ENCODE results near the gene CLDN12.

CLDN12 gene

GRCh38 chr7:90401989-90402388 is 1.3 kb upstream of the CLDN12 start:
- Histone ChIP-seq H3K27ac (peak overlapping the region; percentile 67), H3K9me3 (ENCODE audit: low read depth, low read length) (no peaks in the 10 kb centered on the region), H3K9ac (ENCODE audit: insufficient read length) (no peak overlapping the region), H3K36me3 (ENCODE audit: insufficient read depth, low read length) (peaks cover 18% of the 10 kb centered on the region), H3K4me3 (peak overlapping the region; percentile 100)
- DNase-seq (ENCODE audit: low read depth, low spot score) = peak; percentile 51
- TF ChIP-seq EZH2 (IDR thresholded peaks at IDR 0.05) (no peak), POLR2AphosphoS5 (IDR thresholded peaks at IDR 0.05; ENCODE audit: borderline replicate concordance, low read depth, low read length) (no peak), FOXP2 (optimal IDR thresholded peaks at IDR 0.05; ENCODE audit: control extremely low read depth, extremely low read length, insufficient read depth) (no peak)

- Histone ChIP-seq H3K4me3 (peak overlapping the region; percentile 100), H3K9ac (ENCODE audit: insufficient read length) (peak overlapping the region; percentile 63), H3K36me3 (ENCODE audit: insufficient read depth, low read length) (peaks cover 26% of the 10 kb centered on the region), H3K9me3 (ENCODE audit: low read depth, low read length) (no peaks in the 10 kb centered on the region), H3K27ac (peak overlapping the region; percentile 67)
- TF ChIP-seq FOXP2 (optimal IDR thresholded peaks at IDR 0.05; ENCODE audit: control extremely low read depth, extremely low read length, insufficient read depth) = no peak
- no peak for TF ChIP-seq EZH2 (IDR thresholded peaks at IDR 0.05)
- DNase-seq (ENCODE audit: low read depth, low spot score) = no peak
Measured at GRCh38 chr7:90402785-90403173, 482 bp upstream of the CLDN12 start.

DNA sequence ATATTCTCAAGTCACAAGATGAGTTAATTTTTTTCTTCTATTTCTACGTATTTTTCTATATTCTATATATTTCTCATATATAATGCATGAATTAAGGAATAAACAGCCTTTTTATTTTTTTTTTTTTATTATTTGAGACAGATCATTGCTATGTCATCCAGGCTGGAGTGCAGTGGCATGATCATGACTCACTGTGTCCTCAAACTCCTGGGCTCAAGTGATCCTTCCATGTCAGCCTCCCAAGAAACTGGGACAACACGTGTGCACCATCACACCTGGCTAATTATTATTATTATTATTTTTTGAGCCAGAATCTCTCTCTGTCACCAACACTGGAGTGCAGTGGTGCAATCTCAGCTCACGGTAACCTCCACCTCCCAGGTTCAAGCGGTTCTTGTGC is 1.5 kb downstream of the CLDN12 start:
- H3K27ac ChIP-seq = no peak overlapping the region
- DNase-seq (ENCODE audit: low read depth, low spot score) = no peak
- no peaks in the 10 kb centered on the region for H3K9me3 ChIP-seq (ENCODE audit: low read depth, low read length)
- TF ChIP-seq FOXP2 (optimal IDR thresholded peaks at IDR 0.05; ENCODE audit: control extremely low read depth, extremely low read length, insufficient read depth) (no peak), EZH2 (IDR thresholded peaks at IDR 0.05) (no peak), POLR2AphosphoS5 (IDR thresholded peaks at IDR 0.05; ENCODE audit: borderline replicate concordance, low read depth, low read length) (no peak)
- peak overlapping the region; percentile 100; the same call in 1 of the 2 replicates for H3K4me3 ChIP-seq
- H3K9ac ChIP-seq (ENCODE audit: insufficient read length) = no peak overlapping the region
- peaks cover 44% of the 10 kb centered on the region for H3K36me3 ChIP-seq (ENCODE audit: insufficient read depth, low read length)

DNA sequence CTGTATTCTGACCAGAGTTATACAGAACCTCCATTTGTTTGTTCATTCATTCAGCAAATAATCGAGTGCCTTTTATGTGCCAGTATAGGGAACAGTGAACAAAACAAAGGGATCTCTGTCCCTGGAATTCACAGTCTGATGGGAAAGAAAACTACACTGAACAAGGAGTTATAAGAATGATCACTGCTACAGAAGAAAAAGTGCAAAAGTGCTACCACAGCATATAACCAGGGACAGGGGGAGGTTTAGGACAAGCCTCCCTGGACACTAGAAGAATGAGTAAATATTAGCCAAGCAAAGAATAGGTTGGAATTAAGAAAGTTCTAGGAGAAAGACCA is 4.2 kb downstream of the CLDN12 start:
- DNase-seq (ENCODE audit: low read depth, low spot score) = no peak
- TF ChIP-seq FOXP2 (optimal IDR thresholded peaks at IDR 0.05; ENCODE audit: control extremely low read depth, extremely low read length, insufficient read depth) = no peak
- TF ChIP-seq EZH2 (IDR thresholded peaks at IDR 0.05) = no peak
- TF ChIP-seq POLR2AphosphoS5 (IDR thresholded peaks at IDR 0.05; ENCODE audit: borderline replicate concordance, low read depth, low read length) = no peak

DNA sequence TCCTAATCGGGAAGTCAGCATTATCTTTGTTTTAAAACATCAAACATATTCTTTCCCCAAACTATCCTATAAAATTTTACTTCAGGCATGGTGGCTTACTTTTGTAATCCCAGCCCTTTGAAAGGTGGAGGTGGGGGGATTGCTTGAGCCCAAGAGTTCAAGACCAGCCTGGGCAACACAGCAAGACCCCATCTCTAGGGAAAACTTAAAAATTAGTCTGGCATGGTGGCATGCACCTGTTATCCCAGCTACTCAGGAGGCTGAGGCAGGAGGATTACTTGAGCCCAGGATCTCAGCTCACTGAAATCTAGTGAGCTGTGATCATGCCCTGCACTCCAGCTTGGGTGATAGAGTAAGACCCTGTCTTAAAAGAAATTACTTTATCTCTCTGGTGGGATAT is 4.9 kb downstream of the CLDN12 start:
- H3K27ac ChIP-seq = no peak overlapping the region
- H3K4me3 ChIP-seq = no peak overlapping the region
- no peak overlapping the region for H3K9ac ChIP-seq (ENCODE audit: insufficient read length)
- DNase-seq (ENCODE audit: low read depth, low spot score) = no peak
- no peak for TF ChIP-seq POLR2AphosphoS5 (IDR thresholded peaks at IDR 0.05; ENCODE audit: borderline replicate concordance, low read depth, low read length)
- TF ChIP-seq FOXP2 (optimal IDR thresholded peaks at IDR 0.05; ENCODE audit: control extremely low read depth, extremely low read length, insufficient read depth) = no peak
- no peak for TF ChIP-seq EZH2 (IDR thresholded peaks at IDR 0.05)
- peaks cover 67% of the 10 kb centered on the region for H3K36me3 ChIP-seq (ENCODE audit: insufficient read depth, low read length)
- H3K9me3 ChIP-seq (ENCODE audit: low read depth, low read length) = no peaks in the 10 kb centered on the region

More for the DNA sequence above, 4.2 kb downstream of the CLDN12 start:
- Histone ChIP-seq H3K9me3 (ENCODE audit: low read depth, low read length) (no peaks in the 10 kb centered on the region), H3K4me3 (no peak overlapping the region), H3K27ac (no peak overlapping the region), H3K9ac (ENCODE audit: insufficient read length) (no peak overlapping the region), H3K36me3 (ENCODE audit: insufficient read depth, low read length) (peaks cover 60% of the 10 kb centered on the region)

GRCh38 chr7:90409667-90410066 is 6.4 kb downstream of the CLDN12 start:
- Histone ChIP-seq H3K9me3 (ENCODE audit: low read depth, low read length) (no peaks in the 10 kb centered on the region), H3K27ac (no peak overlapping the region), H3K36me3 (ENCODE audit: insufficient read depth, low read length) (peaks cover 79% of the 10 kb centered on the region), H3K9ac (ENCODE audit: insufficient read length) (no peak overlapping the region), H3K4me3 (no peak overlapping the region)
- DNase-seq (ENCODE audit: low read depth, low spot score) = no peak
- TF ChIP-seq FOXP2 (optimal IDR thresholded peaks at IDR 0.05; ENCODE audit: control extremely low read depth, extremely low read length, insufficient read depth) = no peak
- no peak for TF ChIP-seq EZH2 (IDR thresholded peaks at IDR 0.05)
- no peak for TF ChIP-seq POLR2AphosphoS5 (IDR thresholded peaks at IDR 0.05; ENCODE audit: borderline replicate concordance, low read depth, low read length)

DNA sequence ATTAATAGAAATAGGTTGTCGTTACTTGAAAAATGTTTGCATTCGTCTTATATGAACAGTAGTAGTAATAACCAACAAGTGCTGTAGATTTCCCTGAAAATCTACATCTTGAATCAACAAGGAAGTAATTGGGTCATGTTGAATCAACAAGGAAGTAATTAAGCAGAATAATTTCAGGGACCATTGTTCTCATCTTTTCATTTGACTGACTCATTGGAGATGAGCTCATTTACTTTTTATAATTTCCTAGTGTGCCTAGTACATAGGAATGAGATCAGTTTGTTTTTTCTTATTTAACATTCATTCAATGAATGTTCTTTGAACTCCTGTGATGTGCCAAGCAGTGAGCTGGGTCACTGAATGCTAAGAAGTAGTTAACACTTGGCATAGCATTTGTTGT is 8.2 kb downstream of the CLDN12 start:
- no peak for DNase-seq (ENCODE audit: low read depth, low spot score)
- H3K36me3 ChIP-seq (ENCODE audit: insufficient read depth, low read length) = peaks cover 64% of the 10 kb centered on the region
- H3K27ac ChIP-seq = no peak overlapping the region
- no peak overlapping the region for H3K9ac ChIP-seq (ENCODE audit: insufficient read length)
- H3K4me3 ChIP-seq = no peak overlapping the region
- TF ChIP-seq EZH2 (IDR thresholded peaks at IDR 0.05) = no peak
- TF ChIP-seq FOXP2 (optimal IDR thresholded peaks at IDR 0.05; ENCODE audit: control extremely low read depth, extremely low read length, insufficient read depth) = no peak
- TF ChIP-seq POLR2AphosphoS5 (IDR thresholded peaks at IDR 0.05; ENCODE audit: borderline replicate concordance, low read depth, low read length) = no peak
- H3K9me3 ChIP-seq (ENCODE audit: low read depth, low read length) = no peaks in the 10 kb centered on the region

DNA sequence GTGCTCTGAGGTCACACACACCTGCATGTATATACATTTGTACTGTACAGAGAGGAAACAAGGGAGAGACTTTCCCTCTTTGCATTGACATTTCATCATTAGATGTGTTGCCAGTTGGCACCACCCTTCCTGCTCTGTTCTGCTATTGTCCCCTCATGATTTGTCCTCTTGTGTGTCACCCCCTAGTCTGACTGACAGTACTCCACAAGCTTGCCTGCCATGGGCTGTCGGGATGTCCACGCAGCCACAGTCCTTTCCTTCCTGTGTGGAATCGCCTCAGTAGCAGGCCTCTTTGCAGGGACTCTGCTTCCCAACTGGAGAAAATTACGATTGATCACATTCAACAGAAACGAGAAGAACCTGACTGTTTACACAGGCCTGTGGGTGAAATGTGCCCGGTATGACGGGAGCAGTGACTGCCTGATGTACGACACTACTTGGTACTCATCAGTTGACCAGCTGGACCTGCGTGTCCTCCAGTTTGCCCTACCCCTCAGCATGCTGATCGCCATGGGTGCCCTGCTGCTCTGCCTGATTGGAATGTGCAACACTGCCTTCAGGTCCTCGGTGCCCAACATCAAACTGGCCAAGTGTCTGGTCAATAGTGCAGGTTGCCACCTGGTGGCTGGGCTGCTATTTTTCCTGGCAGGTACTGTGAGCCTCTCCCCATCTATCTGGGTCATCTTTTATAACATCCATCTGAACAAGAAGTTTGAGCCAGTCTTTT is 9.4 kb downstream of the CLDN12 start:
- no peak overlapping the region for H3K27ac ChIP-seq
- H3K9ac ChIP-seq (ENCODE audit: insufficient read length) = no peak overlapping the region
- H3K9me3 ChIP-seq (ENCODE audit: low read depth, low read length) = no peaks in the 10 kb centered on the region
- no peak overlapping the region for H3K4me3 ChIP-seq
- no peak for TF ChIP-seq FOXP2 (optimal IDR thresholded peaks at IDR 0.05; ENCODE audit: control extremely low read depth, extremely low read length, insufficient read depth)
- TF ChIP-seq EZH2 (IDR thresholded peaks at IDR 0.05) = no peak
- TF ChIP-seq POLR2AphosphoS5 (IDR thresholded peaks at IDR 0.05; ENCODE audit: borderline replicate concordance, low read depth, low read length) = no peak
- no peak for DNase-seq (ENCODE audit: low read depth, low spot score)
- peaks cover 55% of the 10 kb centered on the region for H3K36me3 ChIP-seq (ENCODE audit: insufficient read depth, low read length)

- H3K9ac ChIP-seq (ENCODE audit: insufficient read length) = no peak overlapping the region
- no peak for TF ChIP-seq POLR2AphosphoS5 (IDR thresholded peaks at IDR 0.05; ENCODE audit: borderline replicate concordance, low read depth, low read length)
- no peak for TF ChIP-seq FOXP2 (optimal IDR thresholded peaks at IDR 0.05; ENCODE audit: control extremely low read depth, extremely low read length, insufficient read depth)
- TF ChIP-seq EZH2 (IDR thresholded peaks at IDR 0.05) = no peak
- no peak overlapping the region for H3K27ac ChIP-seq
- DNase-seq (ENCODE audit: low read depth, low spot score) = no peak
- no peak overlapping the region for H3K4me3 ChIP-seq
- no peaks in the 10 kb centered on the region for H3K9me3 ChIP-seq (ENCODE audit: low read depth, low read length)
- peaks cover 49% of the 10 kb centered on the region for H3K36me3 ChIP-seq (ENCODE audit: insufficient read depth, low read length)
Measured at GRCh38 chr7:90413185-90413528, 9.9 kb downstream of the CLDN12 start.

Data from SK-N-MC (cell line).